ENCODE results near the gene KLF14.

- TF ChIP-seq CTCF (IDR thresholded peaks at IDR 0.05) (no peak), ZFP36 (IDR thresholded peaks at IDR 0.05; ENCODE audit: borderline replicate concordance, partially characterized antibody) (no peak), USF2 (IDR thresholded peaks at IDR 0.05) (no peak), KDM1A (IDR thresholded peaks at IDR 0.05; ENCODE audit: low read depth) (no peak), RNF2 (IDR thresholded peaks at IDR 0.05; ENCODE audit: borderline replicate concordance, low read depth) (no peak), MAX (IDR thresholded peaks at IDR 0.05) (no peak), BHLHE40 (IDR thresholded peaks at IDR 0.05; ENCODE audit: low read depth, low read length) (no peak)
- TF ChIP-seq, protein P1, sequence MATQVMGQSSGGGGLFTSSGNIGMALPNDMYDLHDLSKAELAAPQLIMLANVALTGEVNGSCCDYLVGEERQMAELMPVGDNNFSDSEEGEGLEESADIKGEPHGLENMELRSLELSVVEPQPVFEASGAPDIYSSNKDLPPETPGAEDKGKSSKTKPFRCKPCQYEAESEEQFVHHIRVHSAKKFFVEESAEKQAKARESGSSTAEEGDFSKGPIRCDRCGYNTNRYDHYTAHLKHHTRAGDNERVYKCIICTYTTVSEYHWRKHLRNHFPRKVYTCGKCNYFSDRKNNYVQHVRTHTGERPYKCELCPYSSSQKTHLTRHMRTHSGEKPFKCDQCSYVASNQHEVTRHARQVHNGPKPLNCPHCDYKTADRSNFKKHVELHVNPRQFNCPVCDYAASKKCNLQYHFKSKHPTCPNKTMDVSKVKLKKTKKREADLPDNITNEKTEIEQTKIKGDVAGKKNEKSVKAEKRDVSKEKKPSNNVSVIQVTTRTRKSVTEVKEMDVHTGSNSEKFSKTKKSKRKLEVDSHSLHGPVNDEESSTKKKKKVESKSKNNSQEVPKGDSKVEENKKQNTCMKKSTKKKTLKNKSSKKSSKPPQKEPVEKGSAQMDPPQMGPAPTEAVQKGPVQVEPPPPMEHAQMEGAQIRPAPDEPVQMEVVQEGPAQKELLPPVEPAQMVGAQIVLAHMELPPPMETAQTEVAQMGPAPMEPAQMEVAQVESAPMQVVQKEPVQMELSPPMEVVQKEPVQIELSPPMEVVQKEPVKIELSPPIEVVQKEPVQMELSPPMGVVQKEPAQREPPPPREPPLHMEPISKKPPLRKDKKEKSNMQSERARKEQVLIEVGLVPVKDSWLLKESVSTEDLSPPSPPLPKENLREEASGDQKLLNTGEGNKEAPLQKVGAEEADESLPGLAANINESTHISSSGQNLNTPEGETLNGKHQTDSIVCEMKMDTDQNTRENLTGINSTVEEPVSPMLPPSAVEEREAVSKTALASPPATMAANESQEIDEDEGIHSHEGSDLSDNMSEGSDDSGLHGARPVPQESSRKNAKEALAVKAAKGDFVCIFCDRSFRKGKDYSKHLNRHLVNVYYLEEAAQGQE (IDR thresholded peaks at IDR 0.05): no peak
Observed at GRCh38 chr7:130700760-130701159, 33.2 kb downstream of the KLF14 start.

Measured in A549 (cell line).